ENCODE results near the gene P4HB.

P4HB gene

GRCh38 chr17:81811705-81812570 is 48.4 kb downstream of the P4HB start:
- DNase-seq (ENCODE audit: low read depth) = no peak
- TF ChIP-seq CTCF (conservative IDR thresholded peaks at IDR 0.05; ENCODE audit: low read length) = no peak
- no peak overlapping the region for H3K4me3 ChIP-seq (ENCODE audit: low read length)

- H3K4me3 ChIP-seq (ENCODE audit: low read length) = no peak overlapping the region
- TF ChIP-seq CTCF (conservative IDR thresholded peaks at IDR 0.05; ENCODE audit: low read length) = no peak
- DNase-seq (ENCODE audit: low read depth) = no peak
These were observed 49.2 kb downstream of the P4HB start for GRCh38 chr17:81810892-81811704.

- H3K4me3 ChIP-seq (ENCODE audit: low read length) = no peak overlapping the region
- DNase-seq (ENCODE audit: low read depth) = no peak
- no peak for TF ChIP-seq CTCF (conservative IDR thresholded peaks at IDR 0.05; ENCODE audit: low read length)
These were observed 49.9 kb downstream of the P4HB start for GRCh38 chr17:81810476-81810875.

- no peak for DNase-seq (ENCODE audit: low read depth)
- no peak for TF ChIP-seq CTCF (conservative IDR thresholded peaks at IDR 0.05; ENCODE audit: low read length)
- no peak overlapping the region for H3K4me3 ChIP-seq (ENCODE audit: low read length)
These were observed 50.8 kb downstream of the P4HB start for GRCh38 chr17:81809556-81809998.

GRCh38 chr17:81808778-81809555 is 51.4 kb downstream of the P4HB start:
- no peak for TF ChIP-seq CTCF (conservative IDR thresholded peaks at IDR 0.05; ENCODE audit: low read length)
- no peak for DNase-seq (ENCODE audit: low read depth)
- H3K4me3 ChIP-seq (ENCODE audit: low read length) = no peak overlapping the region

- H3K4me3 ChIP-seq (ENCODE audit: low read length) = no peak overlapping the region
- TF ChIP-seq CTCF (conservative IDR thresholded peaks at IDR 0.05; ENCODE audit: low read length) = no peak
- DNase-seq (ENCODE audit: low read depth) = no peak
These were observed 52.5 kb downstream of the P4HB start for GRCh38 chr17:81807839-81808238.

All from AG10803 (cell line).